SK-N-SH treated with all-trans-retinoic acid at 6 μM for 48 hours (cell line): ENCODE results near the gene NUP54.

Experiments
- ARNTL ChIP-seq: fragments of 450-650 bp; formaldehyde crosslinking; IDR thresholded peaks from 2 replicates; pipeline ENCODE4 v1.5.0; 2020; ENCODE audit warnings: low read depth, mild to moderate bottlenecking, moderate library complexity, borderline replicate concordance
- CREB5 ChIP-seq: fragments of 250-450 bp; sonication (Bioruptor Pico); IDR thresholded peaks from 2 replicates; pipeline ENCODE4 v1.5.1; 2020; ENCODE audit warnings: low read depth, mild to moderate bottlenecking, moderate library complexity
- CSRNP3 ChIP-seq: fragments of 250-450 bp; sonication (Bioruptor Pico); IDR thresholded peaks from 2 replicates; pipeline ENCODE4 v1.5.1; 2021; ENCODE audit warnings: mild to moderate bottlenecking, moderate library complexity
- GLIS3 ChIP-seq: fragments of 250-450 bp; sonication (Bioruptor Pico); IDR thresholded peaks from 2 replicates; pipeline ENCODE4 v1.5.0; 2020; ENCODE audit warnings: mild to moderate bottlenecking, moderate library complexity
- ISL1 ChIP-seq: fragments of 250-450 bp; sonication (Bioruptor Pico); IDR thresholded peaks from 2 replicates; pipeline ENCODE4 v2.1.2; 2022; ENCODE audit warnings: mild to moderate bottlenecking, moderate library complexity
- PATZ1 ChIP-seq: fragments of 250-450 bp; sonication (Bioruptor Pico); IDR thresholded peaks from 2 replicates; pipeline ENCODE4 v1.8.0; 2020; ENCODE audit warnings: mild to moderate bottlenecking, moderate library complexity, borderline replicate concordance
- RARB ChIP-seq: fragments of 250-450 bp; sonication (Bioruptor Pico); IDR thresholded peaks from 2 replicates; pipeline ENCODE4 v1.8.0; 2021; ENCODE audit warnings: mild to moderate bottlenecking, moderate library complexity
- SNAI2 ChIP-seq: fragments of 250-450 bp; sonication (Bioruptor Pico); IDR thresholded peaks from 2 replicates; pipeline ENCODE4 v1.5.0; 2020; ENCODE audit warnings: mild to moderate bottlenecking, moderate library complexity
- TCF4 ChIP-seq: fragments of 250-450 bp; sonication (Bioruptor Pico); IDR thresholded peaks from 2 replicates; pipeline ENCODE4 v1.8.0; 2021; ENCODE audit warnings: mild to moderate bottlenecking, moderate library complexity, borderline replicate concordance
- TOX ChIP-seq: fragments of 250-450 bp; sonication (Bioruptor Pico); IDR thresholded peaks from 2 replicates; pipeline ENCODE4 v1.8.0; 2021; ENCODE audit warnings: mild to moderate bottlenecking, moderate library complexity, borderline replicate concordance
- ZFP30 ChIP-seq: fragments of 450-650 bp; formaldehyde crosslinking; IDR thresholded peaks from 2 replicates; pipeline ENCODE4 v1.5.0; 2022; ENCODE audit warnings: mild to moderate bottlenecking, moderate library complexity
- ZNF565 ChIP-seq: fragments of 450-650 bp; formaldehyde crosslinking; conservative IDR thresholded peaks from 2 replicates; pipeline ENCODE4 v1.5.0; 2020; ENCODE audit warnings: low read depth, mild to moderate bottlenecking, moderate library complexity
- ZNF70 ChIP-seq: fragments of 450-650 bp; formaldehyde crosslinking; IDR thresholded peaks from 2 replicates; pipeline ENCODE4 v1.5.0; 2020; ENCODE audit warnings: mild to moderate bottlenecking, moderate library complexity
- ZNF8 ChIP-seq: fragments of 450-650 bp; formaldehyde crosslinking; IDR thresholded peaks from 2 replicates; pipeline ENCODE4 v1.5.0; 2020; ENCODE audit warnings: mild to moderate bottlenecking, moderate library complexity

GRCh38 chr4:76096076-76096475 lies 52.1 kb downstream of the NUP54 start:
- TF ChIP-seq ZNF565 (CRISPR knock-in tag) (no peak), SNAI2 (no peak), CSRNP3 (no peak), PATZ1 (CRISPR knock-in tag) (no peak), ARNTL (CRISPR knock-in tag) (no peak), ZNF70 (CRISPR knock-in tag) (no peak), TCF4 (no peak), ISL1 (CRISPR knock-in tag) (no peak), CREB5 (CRISPR knock-in tag) (no peak), RARB (CRISPR knock-in tag) (no peak), TOX (CRISPR knock-in tag) (no peak), ZFP30 (CRISPR knock-in tag) (no peak), GLIS3 (CRISPR knock-in tag) (no peak), ZNF8 (CRISPR knock-in tag) (no peak)
